HG02884 (cell line): ENCODE data around the gene DOCK4.
"Not testable (repeated sequence)": the region's sequence is repeated elsewhere in the genome, so short reads cannot be mapped to it uniquely, and the experiment has no call there.

Experiments used
- ATAC-seq: cut with Tn5 transposase; IDR thresholded peaks from one replicate; pipeline ENCODE4 v1.9.1; 2021; ENCODE audit warnings: mild to moderate bottlenecking, moderate library complexity; ENCODE audit not compliant: unreplicated experiment

Gene DOCK4

GRCh38 chr7:111919631-111920179 lies 286.5 kb downstream of the DOCK4 start:
- no peak for ATAC-seq

DNA sequence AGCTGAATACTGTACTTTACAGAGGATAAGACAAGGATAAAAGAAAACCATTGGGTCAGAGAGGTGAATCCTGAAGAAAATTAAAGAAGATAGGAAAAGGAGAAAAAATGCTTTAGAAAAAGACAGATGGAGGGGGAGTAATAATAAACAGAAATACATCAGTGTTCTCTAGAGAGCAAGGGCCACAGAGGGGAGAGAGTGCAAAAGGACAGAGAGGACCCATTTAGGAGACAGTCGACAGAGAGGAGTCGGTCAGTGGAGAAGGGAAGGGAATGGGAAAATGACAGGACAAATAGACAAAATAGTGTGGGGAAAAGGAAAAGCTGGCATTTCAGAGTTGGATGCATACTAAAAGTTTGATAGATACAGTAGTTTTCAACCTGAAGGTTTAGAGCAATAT lies 287.0 kb downstream of the DOCK4 start:
- ATAC-seq, result no peak

- no peak for ATAC-seq
Measured at GRCh38 chr7:111918461-111918860, 287.7 kb downstream of the DOCK4 start.

- ATAC-seq, result not testable (repeated sequence)
Measured at GRCh38 chr7:111917404-111917803, 288.8 kb downstream of the DOCK4 start.

DNA sequence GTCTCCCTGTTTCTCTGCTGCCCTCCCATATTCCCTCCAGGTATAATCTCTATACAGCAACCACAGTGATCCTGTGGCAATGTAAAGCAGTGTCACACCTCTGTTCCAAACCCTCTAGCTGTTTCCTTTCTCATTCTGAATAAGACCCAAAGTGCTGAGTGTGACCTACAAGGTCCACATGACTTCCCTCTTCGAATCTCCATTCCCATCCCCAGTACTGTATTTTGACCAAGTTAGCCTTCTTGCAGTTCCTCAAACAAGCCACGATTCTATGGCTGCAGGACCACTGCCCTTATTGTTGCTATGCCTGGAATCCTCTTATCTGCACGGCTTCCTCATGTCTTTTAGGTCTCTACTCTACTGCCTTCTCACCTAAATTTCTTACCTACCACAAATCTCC lies 291.9 kb downstream of the DOCK4 start:
- ATAC-seq, result no peak

GRCh38 chr7:111911166-111911961 lies 294.8 kb downstream of the DOCK4 start:
- no peak for ATAC-seq

GRCh38 chr7:111910656-111911055 lies 295.5 kb downstream of the DOCK4 start:
- ATAC-seq, result no peak

DNA sequence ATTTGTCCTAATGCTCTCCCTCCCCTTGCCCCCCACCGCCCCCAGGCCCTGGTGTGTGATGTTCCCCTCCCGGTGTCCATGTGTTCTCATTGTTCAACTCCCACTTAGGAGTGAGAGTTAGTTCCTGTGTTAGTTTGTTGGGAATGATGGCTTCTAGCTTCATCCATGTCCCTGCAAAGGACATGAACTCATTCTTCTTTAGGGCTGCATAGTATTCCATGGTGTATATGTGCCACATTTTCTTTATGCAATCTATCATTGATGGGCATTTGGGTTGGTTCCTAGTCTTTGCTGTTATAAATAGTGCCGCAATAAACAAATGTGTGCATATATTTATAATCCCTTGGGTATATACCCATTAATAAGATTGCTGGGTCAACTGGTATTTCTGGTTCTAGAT lies 297.5 kb downstream of the DOCK4 start:
- ATAC-seq, result not testable (repeated sequence)

- ATAC-seq, result no peak
Measured at GRCh38 chr7:111903797-111904196, 302.4 kb downstream of the DOCK4 start.

GRCh38 chr7:111903016-111903415 lies 303.2 kb downstream of the DOCK4 start:
- no peak for ATAC-seq

- no peak for ATAC-seq
Measured at GRCh38 chr7:111900283-111900682, 305.9 kb downstream of the DOCK4 start.

GRCh38 chr7:111895049-111895448 lies 311.1 kb downstream of the DOCK4 start:
- no peak for ATAC-seq

DNA sequence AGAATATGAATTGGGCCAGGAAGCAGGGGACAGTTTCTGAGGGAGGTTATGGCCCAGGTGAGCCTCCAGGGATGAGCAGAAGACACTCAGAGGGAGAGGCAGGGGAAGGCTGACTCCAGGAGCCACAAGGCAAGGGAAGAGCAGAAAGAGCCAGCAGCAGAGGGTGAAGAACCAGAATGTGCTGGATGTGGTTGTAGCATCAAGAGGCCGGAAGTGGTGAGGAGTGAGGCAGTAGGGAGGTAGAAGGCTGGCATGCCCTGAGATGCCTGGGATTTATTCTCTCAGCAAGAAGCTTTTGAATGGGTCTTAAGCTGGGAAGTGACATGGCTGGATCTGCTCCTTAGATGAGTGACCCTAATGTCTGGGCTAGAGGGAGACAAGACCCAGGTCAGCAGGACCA lies 311.7 kb downstream of the DOCK4 start:
- ATAC-seq, result no peak

- ATAC-seq, result no peak
Measured at GRCh38 chr7:111893190-111893589, 313.0 kb downstream of the DOCK4 start.

GRCh38 chr7:111892588-111892987 lies 313.6 kb downstream of the DOCK4 start:
- no peak for ATAC-seq

GRCh38 chr7:111887734-111888133 lies 318.5 kb downstream of the DOCK4 start:
- no peak for ATAC-seq

DNA sequence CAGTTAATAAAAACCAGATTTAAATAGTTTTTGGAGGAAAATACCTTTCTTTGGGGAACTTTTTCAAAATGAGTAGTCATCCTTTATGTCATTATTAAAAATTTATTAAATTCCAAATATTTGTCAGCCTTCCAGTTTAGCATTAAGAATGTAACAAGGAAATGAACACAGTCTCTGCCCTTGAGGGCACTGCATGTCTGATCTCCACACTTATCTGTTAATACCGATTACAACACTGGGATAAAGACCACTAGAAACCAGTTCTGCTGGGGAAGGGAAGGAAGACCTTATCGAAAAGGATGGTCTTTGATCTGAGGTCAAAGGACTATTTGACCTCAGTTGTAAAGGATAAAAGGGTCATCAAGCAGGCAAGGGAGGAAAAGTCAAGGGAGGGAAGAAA lies 320.0 kb downstream of the DOCK4 start:
- no peak for ATAC-seq

GRCh38 chr7:111883241-111883640 lies 323.0 kb downstream of the DOCK4 start:
- ATAC-seq, result no peak

GRCh38 chr7:111878785-111879184 lies 327.4 kb downstream of the DOCK4 start:
- ATAC-seq, result no peak

DNA sequence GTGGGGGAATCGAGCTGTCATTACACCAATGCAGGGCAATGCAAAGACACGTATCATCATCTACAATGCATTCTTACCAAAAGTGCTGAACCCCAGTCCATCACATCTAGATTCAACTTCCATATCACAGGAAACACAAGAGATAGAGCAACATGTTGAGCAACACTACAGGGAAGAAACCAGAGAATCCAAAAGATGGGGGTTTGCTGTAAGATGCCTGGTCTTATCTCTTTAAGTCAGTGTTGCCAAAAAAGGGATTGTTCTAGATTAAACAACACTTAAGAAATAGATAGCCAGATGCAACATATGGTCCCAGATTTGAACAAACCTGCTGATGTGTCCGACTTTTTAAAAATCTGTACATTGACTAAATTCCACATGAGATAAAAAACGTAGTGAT lies 328.3 kb downstream of the DOCK4 start:
- no peak for ATAC-seq

- ATAC-seq, result no peak
Measured at GRCh38 chr7:111873963-111874690, 332.1 kb downstream of the DOCK4 start.

GRCh38 chr7:111873326-111873646 lies 332.9 kb downstream of the DOCK4 start:
- ATAC-seq, result no peak
